ENCODE measurements around the gene PRDM11.

DNA sequence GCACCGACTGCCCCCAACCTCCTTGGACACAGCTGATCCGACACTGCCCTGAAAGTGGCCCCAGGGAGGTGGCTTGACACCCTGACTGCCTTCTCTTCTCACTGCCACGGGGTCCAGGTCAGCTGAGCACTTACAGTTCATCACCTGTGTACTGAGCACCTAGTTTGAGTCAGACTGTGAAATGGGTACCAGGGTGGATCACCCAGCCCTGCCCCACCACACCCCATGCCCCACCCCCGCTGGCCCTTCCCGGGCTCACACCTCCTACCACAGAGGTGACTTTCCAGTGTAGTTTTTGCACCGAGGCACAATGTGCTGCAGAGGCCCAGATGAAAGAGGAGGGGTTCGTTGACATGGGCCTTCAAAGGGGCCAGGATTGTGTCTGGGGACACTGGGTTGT is 59.5 kb downstream of the PRDM11 start:
- no peak for TF ChIP-seq POLR2A (IDR thresholded peaks at IDR 0.05)
- TF ChIP-seq, protein P1, sequence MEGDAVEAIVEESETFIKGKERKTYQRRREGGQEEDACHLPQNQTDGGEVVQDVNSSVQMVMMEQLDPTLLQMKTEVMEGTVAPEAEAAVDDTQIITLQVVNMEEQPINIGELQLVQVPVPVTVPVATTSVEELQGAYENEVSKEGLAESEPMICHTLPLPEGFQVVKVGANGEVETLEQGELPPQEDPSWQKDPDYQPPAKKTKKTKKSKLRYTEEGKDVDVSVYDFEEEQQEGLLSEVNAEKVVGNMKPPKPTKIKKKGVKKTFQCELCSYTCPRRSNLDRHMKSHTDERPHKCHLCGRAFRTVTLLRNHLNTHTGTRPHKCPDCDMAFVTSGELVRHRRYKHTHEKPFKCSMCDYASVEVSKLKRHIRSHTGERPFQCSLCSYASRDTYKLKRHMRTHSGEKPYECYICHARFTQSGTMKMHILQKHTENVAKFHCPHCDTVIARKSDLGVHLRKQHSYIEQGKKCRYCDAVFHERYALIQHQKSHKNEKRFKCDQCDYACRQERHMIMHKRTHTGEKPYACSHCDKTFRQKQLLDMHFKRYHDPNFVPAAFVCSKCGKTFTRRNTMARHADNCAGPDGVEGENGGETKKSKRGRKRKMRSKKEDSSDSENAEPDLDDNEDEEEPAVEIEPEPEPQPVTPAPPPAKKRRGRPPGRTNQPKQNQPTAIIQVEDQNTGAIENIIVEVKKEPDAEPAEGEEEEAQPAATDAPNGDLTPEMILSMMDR (IDR thresholded peaks at IDR 0.05): no peak
- no peak for TF ChIP-seq POLR2AphosphoS5 (IDR thresholded peaks at IDR 0.05; ENCODE audit: insufficient read depth in 1 of 2, low read depth in 1 of 2)

Data from vagina (tissue), 2 donors.